GM21576 (cell line): ENCODE data around the gene EPHB4.
A peak's percentile ranks its signal among the peaks of the same experiment; 100 is the strongest.
"Not testable (repeated sequence)": the region's sequence is repeated elsewhere in the genome, so short reads cannot be mapped to it uniquely, and the experiment has no call there.

ENCODE experiments used
- ATAC-seq: cut with Tn5 transposase; IDR thresholded peaks from one replicate; pipeline ENCODE4 v1.9.1; 2021; ENCODE audit warnings: mild to moderate bottlenecking, moderate library complexity; ENCODE audit not compliant: unreplicated experiment

EPHB4 gene

DNA sequence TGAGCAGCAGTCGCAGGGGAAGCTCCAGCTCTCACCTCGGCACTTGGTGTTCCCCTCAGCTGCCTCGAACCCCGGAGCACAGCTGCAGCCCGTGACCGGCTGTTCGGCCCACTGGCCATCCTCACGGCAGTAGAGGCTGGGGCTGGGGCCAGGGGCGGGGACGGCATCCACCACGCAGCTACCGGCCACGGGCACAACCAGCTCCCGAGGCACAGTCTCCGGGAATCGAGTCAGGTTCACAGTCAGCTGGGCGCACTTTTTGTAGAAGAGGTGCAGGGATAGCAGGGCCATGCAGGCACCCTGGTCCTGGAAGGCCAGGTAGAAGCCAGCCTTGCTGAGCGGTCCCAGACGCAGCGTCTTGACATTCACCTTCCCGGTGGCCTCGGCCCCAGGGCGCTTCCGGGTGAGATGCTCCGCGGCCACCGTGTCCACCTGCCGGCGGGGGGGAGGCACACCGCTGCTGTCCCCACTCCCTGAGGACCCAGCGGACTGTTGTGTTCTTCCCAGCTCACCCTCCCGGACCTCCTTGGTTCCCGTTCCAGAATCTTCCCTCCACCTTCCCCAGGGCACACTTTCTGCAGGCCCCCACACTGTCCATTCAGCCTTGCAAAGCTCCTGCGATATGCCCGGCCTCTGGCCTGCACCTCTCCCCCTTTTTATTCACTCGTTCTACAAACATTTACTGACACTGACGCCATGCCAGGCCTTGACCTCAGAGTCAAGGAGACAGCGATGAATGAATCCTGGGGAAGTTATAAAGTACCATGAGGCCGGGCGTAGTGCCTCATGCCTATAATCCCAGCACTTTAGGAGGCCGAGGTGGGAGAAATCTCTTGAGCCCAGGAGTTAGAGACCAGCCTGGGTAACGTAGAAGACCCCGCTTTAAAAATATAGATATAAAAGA, 4.8 kb downstream of the EPHB4 start:
- no peak for ATAC-seq

- no peak for ATAC-seq
Measured at GRCh38 chr7:100819586-100819985, 7.7 kb downstream of the EPHB4 start.

- ATAC-seq: no peak
Measured at GRCh38 chr7:100818825-100819224, 8.5 kb downstream of the EPHB4 start.

DNA sequence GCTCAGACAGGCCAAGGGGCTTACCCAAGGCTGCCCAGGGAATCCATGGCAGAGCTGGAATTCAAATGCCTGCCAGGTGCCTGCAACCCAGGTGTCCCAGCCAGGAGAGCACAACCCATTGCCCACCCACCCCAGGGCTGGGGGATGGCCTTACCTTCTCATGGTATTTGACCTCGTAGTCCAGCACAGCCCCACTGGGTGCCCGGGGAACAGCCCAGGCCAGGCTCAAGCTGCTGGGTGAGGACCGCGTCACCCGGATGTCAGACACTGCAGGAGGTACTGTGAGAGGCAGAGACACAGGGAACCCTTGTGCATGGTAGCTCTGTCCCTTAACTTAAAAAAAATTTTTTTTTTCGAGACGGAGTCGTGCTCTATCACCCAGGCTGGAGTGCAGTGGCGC, 9.0 kb downstream of the EPHB4 start:
- ATAC-seq: no peak

- no peak for ATAC-seq
Measured at GRCh38 chr7:100817097-100817496, 10.2 kb downstream of the EPHB4 start.

- not testable (repeated sequence) for ATAC-seq
Measured at GRCh38 chr7:100816515-100816914, 10.8 kb downstream of the EPHB4 start.

- ATAC-seq: no peak
Measured at GRCh38 chr7:100812729-100813128, 14.6 kb downstream of the EPHB4 start.

DNA sequence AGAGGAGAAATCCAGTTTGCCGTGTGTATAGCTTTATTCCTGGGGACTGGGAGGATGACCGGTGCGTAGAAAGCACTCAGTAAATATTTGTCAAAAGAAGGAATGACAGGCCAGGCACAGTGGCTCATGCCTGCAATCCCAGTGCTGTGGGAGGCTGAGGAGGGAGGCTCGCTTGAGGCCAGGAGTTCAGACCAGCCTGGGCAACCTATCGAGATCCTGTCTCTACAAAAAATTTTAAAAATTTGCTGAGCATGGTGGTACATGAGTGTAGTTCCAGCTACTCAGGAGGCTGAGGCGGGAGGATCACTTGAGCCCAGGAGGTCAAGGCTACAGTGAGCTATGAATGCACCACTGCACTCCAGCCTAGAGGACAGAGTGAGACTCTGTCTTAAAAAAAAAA, 15.8 kb downstream of the EPHB4 start:
- no peak for ATAC-seq

- ATAC-seq: no peak
Measured at GRCh38 chr7:100808354-100808875, 18.9 kb downstream of the EPHB4 start.

GRCh38 chr7:100806883-100807282, 20.4 kb downstream of the EPHB4 start:
- not testable (repeated sequence) for ATAC-seq

DNA sequence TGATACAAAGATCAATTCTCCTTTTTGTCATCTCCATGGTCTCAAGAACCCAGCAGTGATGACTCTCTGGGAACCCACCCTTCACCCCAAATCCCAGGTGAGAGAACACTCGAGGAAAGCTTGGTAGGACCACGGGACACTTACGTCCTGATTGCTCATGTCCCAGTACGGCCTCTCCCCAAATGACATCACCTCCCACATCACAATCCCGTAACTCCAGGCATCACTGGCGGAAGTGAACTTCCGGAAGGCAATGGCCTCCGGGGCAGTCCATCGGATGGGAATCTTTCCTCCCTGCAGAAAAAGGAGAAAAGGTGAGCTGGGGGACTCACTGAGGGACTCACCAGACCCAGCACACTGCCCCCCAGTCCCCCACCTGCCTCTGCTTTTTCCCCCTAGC, 21.0 kb downstream of the EPHB4 start:
- ATAC-seq: no peak

- ATAC-seq: no peak
Measured at GRCh38 chr7:100804681-100805431, 22.5 kb downstream of the EPHB4 start.

DNA sequence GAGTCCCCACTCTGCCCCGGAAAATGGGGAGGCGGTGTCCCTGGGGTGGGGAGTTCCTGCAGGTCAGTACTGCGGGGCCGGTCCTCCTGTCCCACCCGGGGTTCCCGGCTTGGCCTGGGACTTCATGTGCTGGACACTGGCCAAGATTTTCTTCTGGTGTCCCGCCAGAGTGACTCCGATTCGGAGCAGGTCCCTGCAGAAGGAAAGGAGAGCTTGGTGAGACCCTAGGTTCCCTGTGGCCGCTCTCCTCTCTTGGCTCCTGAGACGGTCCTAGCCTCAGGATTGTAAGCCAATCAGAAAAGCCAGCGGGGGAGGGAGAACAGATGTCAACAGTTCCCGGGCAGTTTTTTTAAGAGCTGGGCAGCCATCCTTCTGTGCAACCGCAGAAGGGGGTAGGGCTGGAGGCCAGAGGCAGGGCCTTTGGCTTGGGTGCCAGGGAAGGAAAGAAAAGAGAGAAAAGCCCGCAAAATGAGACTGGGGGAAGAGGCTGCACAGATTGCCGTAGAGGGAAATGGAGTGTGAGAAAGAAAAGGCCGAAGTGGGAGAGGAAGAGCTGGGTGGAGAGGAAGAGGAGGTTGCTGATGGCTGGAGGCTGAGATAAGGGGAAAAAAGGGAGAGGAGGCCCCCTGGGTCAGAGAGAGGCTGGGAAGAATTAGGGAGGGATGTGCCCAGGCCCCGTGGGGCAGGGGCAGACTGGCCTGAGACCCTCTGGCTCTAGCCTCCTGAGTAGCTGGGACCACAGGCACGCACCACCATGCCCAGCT, 23.7 kb downstream of the EPHB4 start:
- ATAC-seq: peak; percentile 85

- no peak for ATAC-seq
Measured at GRCh38 chr7:100802951-100803350, 24.4 kb downstream of the EPHB4 start.

GRCh38 chr7:100801833-100802568, 25.3 kb downstream of the EPHB4 start:
- no peak for ATAC-seq

DNA sequence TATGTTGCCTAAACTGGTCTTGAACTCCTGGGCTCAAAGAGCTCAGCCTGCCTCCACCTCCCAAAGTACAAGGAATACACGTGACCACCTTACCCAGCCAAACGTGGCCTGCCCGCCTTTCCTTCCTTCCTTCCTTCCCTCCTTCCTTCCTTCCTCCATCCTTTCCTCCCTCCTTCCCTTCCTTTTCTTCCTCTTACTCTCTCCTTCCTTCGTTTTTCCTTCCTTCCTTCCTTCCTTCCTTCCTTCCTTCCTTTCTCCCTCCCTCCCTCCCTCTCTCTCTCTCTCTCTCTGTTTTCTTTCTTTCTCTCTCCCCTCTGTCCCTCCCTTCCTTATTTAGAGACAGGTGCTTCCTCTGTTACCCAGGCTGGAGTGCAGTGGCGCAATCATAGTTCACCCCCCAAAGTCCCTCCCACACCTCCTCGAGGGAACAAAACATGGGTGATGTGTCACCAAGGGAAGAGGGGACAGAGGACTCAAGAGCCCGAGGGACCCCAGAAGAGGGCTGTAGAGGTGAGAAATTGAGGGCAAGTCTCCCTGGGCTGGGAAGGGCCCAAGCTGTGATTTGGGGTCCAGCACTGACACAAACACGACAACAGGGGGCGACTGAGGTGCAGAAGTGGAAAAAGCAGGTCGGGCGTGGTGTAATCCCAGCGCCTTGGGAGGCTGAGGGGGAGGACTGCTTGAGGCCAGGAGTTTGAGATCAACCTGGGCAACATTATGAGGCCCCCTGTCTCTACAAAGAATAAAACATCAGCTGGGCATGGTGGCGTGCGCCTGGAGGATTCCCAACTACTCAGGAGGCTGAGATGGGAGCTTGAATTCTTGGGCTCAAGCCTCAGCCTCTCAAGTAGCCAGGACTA, 28.1 kb downstream of the EPHB4 start:
- no peak for ATAC-seq

- ATAC-seq: no peak
Measured at GRCh38 chr7:100794741-100795140, 32.6 kb downstream of the EPHB4 start.

- ATAC-seq: no peak
Measured at GRCh38 chr7:100793806-100794660, 33.3 kb downstream of the EPHB4 start.
